Stimulated activated CD4-positive, alpha-beta T cell treated with anti-CD3 and anti-CD28 coated beads, Interleukin-12 subunit alpha, Interleukin-12 subunit beta, amount 100 ng/mL, for 4 hours (primary cell): ENCODE data around the gene MAST3.

Source experiments
- DNase-seq: peaks from one replicate; pipeline ENCODE4 v3.0.0-alpha.2; 2020

The MAST3 gene

GRCh38 chr19:18114483-18114882 is 16.9 kb downstream of the MAST3 start:
- DNase-seq = no peak

DNA sequence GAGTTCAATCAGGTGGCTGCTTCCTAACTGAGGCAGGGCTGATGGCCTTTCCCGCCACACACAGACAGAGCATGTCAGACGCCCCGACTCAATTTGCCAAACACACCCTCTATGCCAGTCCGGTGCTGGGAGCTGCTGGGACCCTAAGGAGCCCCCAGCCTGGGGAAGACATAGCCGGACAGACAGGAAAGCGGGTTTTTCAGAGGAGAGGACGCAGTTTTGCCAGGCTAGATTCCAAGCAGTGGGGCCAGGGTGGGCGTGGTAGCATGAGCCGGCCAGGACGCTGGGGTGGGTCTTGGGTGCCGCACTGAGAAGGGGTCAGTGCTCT is 19.8 kb downstream of the MAST3 start:
- DNase-seq = no peak

DNA sequence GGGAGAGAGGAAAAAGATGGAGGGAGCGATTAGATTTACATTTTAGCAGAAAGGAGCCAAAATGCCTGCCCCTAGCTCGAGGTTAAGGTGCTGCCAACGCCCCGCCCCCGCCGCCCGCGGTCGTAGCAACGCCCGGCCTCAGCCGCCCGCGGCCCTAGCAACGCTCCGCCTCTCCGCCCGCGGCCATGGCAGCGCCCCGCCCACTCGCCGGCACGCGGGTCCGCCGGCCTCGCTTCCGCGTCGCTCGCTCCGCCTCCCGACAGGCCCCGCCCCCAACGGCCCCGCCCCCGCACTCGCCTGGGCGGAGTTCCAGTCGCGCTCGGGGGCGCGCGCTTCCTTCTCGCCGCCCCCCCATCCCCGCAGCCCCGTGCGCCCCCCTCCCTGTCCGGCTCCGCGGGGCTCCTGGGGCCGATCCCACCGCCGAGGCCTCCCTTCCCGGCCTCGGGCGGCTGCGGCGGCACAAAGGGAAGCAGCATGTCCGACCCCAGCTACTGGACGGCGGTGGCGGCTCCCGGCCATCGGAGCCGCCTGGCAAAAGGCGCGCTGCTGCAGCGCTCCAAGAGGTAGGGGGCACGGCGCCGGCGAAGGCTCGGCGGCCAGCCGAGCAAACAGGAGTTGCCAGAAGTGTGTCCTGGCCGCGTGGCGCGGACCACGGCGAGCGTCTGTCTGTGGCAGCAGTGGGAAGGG is 20.3 kb downstream of the MAST3 start:
- DNase-seq = peak; percentile 95

- no peak for DNase-seq
Measured at GRCh38 chr19:18118420-18119012, 20.9 kb downstream of the MAST3 start.

GRCh38 chr19:18119013-18119716 is 21.6 kb downstream of the MAST3 start:
- peak; percentile 28 for DNase-seq

GRCh38 chr19:18119717-18120105 is 22.1 kb downstream of the MAST3 start:
- DNase-seq = peak; percentile 54

GRCh38 chr19:18120127-18120526 is 22.5 kb downstream of the MAST3 start:
- DNase-seq = no peak

- DNase-seq = no peak
Measured at GRCh38 chr19:18121166-18121565, 23.6 kb downstream of the MAST3 start.

DNA sequence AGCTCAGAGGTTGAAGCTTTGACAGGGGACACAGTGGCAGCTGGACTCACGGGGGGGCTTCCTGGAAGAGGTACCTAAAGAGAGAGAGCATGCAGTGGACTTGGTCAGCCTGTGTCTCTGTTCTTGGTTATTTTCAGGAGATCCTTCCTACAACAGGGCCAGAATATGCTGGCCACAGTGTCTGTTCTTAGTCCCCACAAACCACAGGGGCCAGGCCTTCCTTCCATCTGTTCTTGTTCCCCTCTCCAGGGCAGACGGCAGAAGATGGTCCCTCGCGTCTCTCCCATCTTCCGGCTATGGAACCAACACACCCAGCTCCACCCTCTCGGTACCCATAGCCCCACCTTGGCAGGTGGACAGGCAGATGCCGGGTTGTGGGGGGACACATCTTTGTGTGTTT is 24.8 kb downstream of the MAST3 start:
- no peak for DNase-seq

GRCh38 chr19:18122860-18123795 is 25.6 kb downstream of the MAST3 start:
- no peak for DNase-seq

DNA sequence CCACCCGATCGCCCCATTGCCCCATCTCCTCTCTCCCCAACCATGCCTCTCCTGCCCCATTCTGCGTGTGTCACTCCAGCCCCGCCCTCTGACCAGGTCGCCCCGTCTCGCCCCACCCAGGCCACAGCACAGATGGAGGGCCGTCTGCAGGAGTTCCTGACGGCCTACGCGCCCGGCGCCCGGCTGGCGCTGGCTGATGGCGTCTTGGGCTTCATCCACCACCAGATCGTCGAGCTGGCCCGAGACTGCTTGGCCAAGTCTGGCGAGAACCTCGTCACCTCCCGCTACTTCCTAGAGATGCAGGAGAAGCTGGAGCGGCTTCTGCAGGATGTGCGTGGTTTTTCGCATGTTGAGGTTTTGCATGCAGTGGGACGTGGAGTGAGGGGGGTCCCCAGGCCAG is 26.2 kb downstream of the MAST3 start:
- no peak for DNase-seq

DNA sequence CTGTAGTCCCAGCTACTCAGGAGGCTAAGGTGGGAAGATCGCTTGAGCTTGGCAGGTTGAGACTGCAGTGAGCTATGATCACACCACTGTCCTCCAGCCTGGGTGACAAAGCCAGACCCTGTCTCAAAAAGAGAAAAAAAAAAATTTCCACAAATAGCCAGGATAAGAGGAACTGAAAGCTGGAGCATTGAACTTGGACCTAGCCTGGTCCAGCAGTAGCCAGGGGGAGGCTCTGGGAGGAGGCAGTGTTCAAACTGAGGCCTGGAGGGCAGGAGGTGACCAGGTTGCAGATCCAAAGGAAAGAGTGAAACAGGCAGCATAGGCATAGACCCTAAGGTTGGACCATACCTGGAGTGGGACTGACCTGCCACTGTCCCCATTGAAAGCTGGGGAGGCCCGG is 28.5 kb downstream of the MAST3 start:
- DNase-seq = no peak

- no peak for DNase-seq
Measured at GRCh38 chr19:18128044-18128443, 30.5 kb downstream of the MAST3 start.

DNA sequence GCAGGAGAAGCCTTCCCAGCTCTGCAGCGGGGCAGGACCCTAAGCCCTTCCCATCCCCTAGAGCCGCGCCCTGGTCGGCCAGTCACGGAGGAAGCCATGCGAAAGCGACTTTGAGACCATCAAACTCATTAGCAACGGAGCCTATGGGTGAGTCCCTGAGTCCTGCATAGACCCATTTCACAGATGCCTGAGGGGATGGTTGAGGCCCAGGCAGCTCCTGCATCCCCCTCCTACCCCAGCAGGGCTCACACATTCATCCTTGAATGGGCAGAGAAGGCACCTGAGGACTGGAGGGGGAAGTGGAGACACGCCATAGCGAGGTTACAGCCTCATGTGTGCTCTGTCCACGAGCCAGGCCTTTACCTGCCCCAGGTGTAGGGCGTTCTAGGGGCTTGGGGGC is 31.2 kb downstream of the MAST3 start:
- no peak for DNase-seq

- DNase-seq = no peak
Measured at GRCh38 chr19:18130523-18131242, 33.1 kb downstream of the MAST3 start.

GRCh38 chr19:18131841-18132596 is 34.4 kb downstream of the MAST3 start:
- DNase-seq = no peak

GRCh38 chr19:18135712-18136584 is 38.4 kb downstream of the MAST3 start:
- no peak for DNase-seq

GRCh38 chr19:18137242-18137641 is 39.7 kb downstream of the MAST3 start:
- DNase-seq = no peak

GRCh38 chr19:18137657-18138339 is 40.2 kb downstream of the MAST3 start:
- DNase-seq = no peak

- DNase-seq = no peak
Measured at GRCh38 chr19:18140473-18140872, 42.9 kb downstream of the MAST3 start.
